SK-N-SH treated with all-trans-retinoic acid at 6 μM for 48 hours (cell line): ENCODE results near the gene HASPIN.

Source experiments
- ATAC-seq: fragments of 200-7000 bp; cut with Tn5 transposase; 3 replicates; pipeline ENCODE4 v1.9.1; 2020; ENCODE audit warnings: mild to moderate bottlenecking, moderate library complexity
- ARNTL ChIP-seq: fragments of 450-650 bp; formaldehyde crosslinking; IDR thresholded peaks from 2 replicates; pipeline ENCODE4 v1.5.0; 2020; ENCODE audit warnings: low read depth, mild to moderate bottlenecking, moderate library complexity, borderline replicate concordance
- BACH2 ChIP-seq: fragments of 250-450 bp; sonication (Bioruptor Pico); IDR thresholded peaks from 2 replicates; pipeline ENCODE4 v1.9.0; 2021; ENCODE audit warnings: mild to moderate bottlenecking, borderline replicate concordance
- CREB5 ChIP-seq: fragments of 250-450 bp; sonication (Bioruptor Pico); IDR thresholded peaks from 2 replicates; pipeline ENCODE4 v1.5.1; 2020; ENCODE audit warnings: low read depth, mild to moderate bottlenecking, moderate library complexity
- CSDC2 ChIP-seq: fragments of 250-450 bp; sonication (Bioruptor Pico); IDR thresholded peaks from 2 replicates; pipeline ENCODE4 v1.5.0; 2020; ENCODE audit warnings: mild to moderate bottlenecking, moderate library complexity
- CSRNP3 ChIP-seq: fragments of 250-450 bp; sonication (Bioruptor Pico); IDR thresholded peaks from 2 replicates; pipeline ENCODE4 v1.5.1; 2021; ENCODE audit warnings: mild to moderate bottlenecking, moderate library complexity
- ESRRG ChIP-seq: fragments of 250-450 bp; sonication (Bioruptor Pico); IDR thresholded peaks from 2 replicates; pipeline ENCODE4 v1.6.1; 2021; ENCODE audit warnings: mild to moderate bottlenecking
- OSR1 ChIP-seq: fragments of 250-450 bp; sonication (Bioruptor Pico); IDR thresholded peaks from 2 replicates; pipeline ENCODE4 v1.8.0; 2022; ENCODE audit warnings: moderate library complexity, mild to moderate bottlenecking, inconsistent platforms
- PATZ1 ChIP-seq: fragments of 250-450 bp; sonication (Bioruptor Pico); IDR thresholded peaks from 2 replicates; pipeline ENCODE4 v1.8.0; 2020; ENCODE audit warnings: mild to moderate bottlenecking, moderate library complexity, borderline replicate concordance
- POU6F1 ChIP-seq: fragments of 250-450 bp; sonication (Bioruptor Pico); IDR thresholded peaks from 2 replicates; pipeline ENCODE4 v1.8.0; 2021; ENCODE audit warnings: low read depth, mild to moderate bottlenecking, moderate library complexity, borderline replicate concordance
- RARB ChIP-seq: fragments of 250-450 bp; sonication (Bioruptor Pico); IDR thresholded peaks from 2 replicates; pipeline ENCODE4 v1.8.0; 2021; ENCODE audit warnings: mild to moderate bottlenecking, moderate library complexity
- SNAI2 ChIP-seq: fragments of 250-450 bp; sonication (Bioruptor Pico); IDR thresholded peaks from 2 replicates; pipeline ENCODE4 v1.5.0; 2020; ENCODE audit warnings: mild to moderate bottlenecking, moderate library complexity
- TCF4 ChIP-seq: fragments of 250-450 bp; sonication (Bioruptor Pico); IDR thresholded peaks from 2 replicates; pipeline ENCODE4 v1.8.0; 2021; ENCODE audit warnings: mild to moderate bottlenecking, moderate library complexity, borderline replicate concordance
- TOX ChIP-seq: fragments of 250-450 bp; sonication (Bioruptor Pico); IDR thresholded peaks from 2 replicates; pipeline ENCODE4 v1.8.0; 2021; ENCODE audit warnings: mild to moderate bottlenecking, moderate library complexity, borderline replicate concordance
- TSHZ2 ChIP-seq: fragments of 250-450 bp; sonication (Bioruptor Pico); IDR thresholded peaks from 2 replicates; pipeline ENCODE4 v1.5.0; 2020; ENCODE audit warnings: mild to moderate bottlenecking, moderate library complexity
- ZC3H10 ChIP-seq: fragments of 250-450 bp; sonication (Bioruptor Pico); IDR thresholded peaks from 2 replicates; pipeline ENCODE4 v1.5.1; 2021; ENCODE audit warnings: mild to moderate bottlenecking, moderate library complexity
- ZFP3 ChIP-seq: fragments of 250-450 bp; sonication (Bioruptor Pico); IDR thresholded peaks from 2 replicates; pipeline ENCODE4 v1.5.0; 2020; ENCODE audit warnings: mild to moderate bottlenecking, moderate library complexity
- ZNF70 ChIP-seq: fragments of 450-650 bp; formaldehyde crosslinking; IDR thresholded peaks from 2 replicates; pipeline ENCODE4 v1.5.0; 2020; ENCODE audit warnings: mild to moderate bottlenecking, moderate library complexity
- ZNF8 ChIP-seq: fragments of 450-650 bp; formaldehyde crosslinking; IDR thresholded peaks from 2 replicates; pipeline ENCODE4 v1.5.0; 2020; ENCODE audit warnings: mild to moderate bottlenecking, moderate library complexity

HASPIN gene

GRCh38 chr17:3759597-3760216 lies 36.0 kb downstream of the HASPIN start:
- TF ChIP-seq SNAI2 (CRISPR knock-in tag) (no peak), CSDC2 (CRISPR knock-in tag) (no peak), ARNTL (CRISPR knock-in tag) (no peak), ESRRG (no peak)
- TF ChIP-seq, all 23 proteins: peak for 0

GRCh38 chr17:3761036-3761917 lies 37.6 kb downstream of the HASPIN start:
- TF ChIP-seq POU6F1 (CRISPR knock-in tag) (no peak), TSHZ2 (CRISPR knock-in tag) (no peak), TCF4 (CRISPR knock-in tag) (no peak), ZNF70 (CRISPR knock-in tag) (no peak), PATZ1 (CRISPR knock-in tag) (no peak), CREB5 (no peak), BACH2 (no peak), OSR1 (CRISPR knock-in tag) (no peak), ZFP3 (no peak)
- no peak for ATAC-seq

More at GRCh38 chr17:3759597-3760216, 36.0 kb downstream of the HASPIN start:
- ATAC-seq = no peak

GRCh38 chr17:3761918-3762380 lies 38.2 kb downstream of the HASPIN start:
- TF ChIP-seq ARNTL (CRISPR knock-in tag) = no peak
- no peak for TF ChIP-seq CSRNP3
- TF ChIP-seq POU6F1 (CRISPR knock-in tag) = no peak
- no peak for TF ChIP-seq PATZ1 (CRISPR knock-in tag)
- TF ChIP-seq TOX (CRISPR knock-in tag) = no peak
- TF ChIP-seq RARB = no peak
- no peak for TF ChIP-seq ZC3H10 (CRISPR knock-in tag)
- no peak for TF ChIP-seq OSR1 (CRISPR knock-in tag)
- TF ChIP-seq ZFP3 = no peak
- TF ChIP-seq ZNF8 (CRISPR knock-in tag) = no peak
- ATAC-seq = no peak
